GM21423 (cell line): ENCODE results near the gene KLHL29.

ENCODE experiments used
- ATAC-seq: cut with Tn5 transposase; IDR thresholded peaks from one replicate; pipeline ENCODE4 v1.9.1; 2021; ENCODE audit warnings: mild to moderate bottlenecking, moderate library complexity; ENCODE audit not compliant: unreplicated experiment

KLHL29 gene

GRCh38 chr2:23468474-23469141 lies 83.6 kb downstream of the KLHL29 start:
- no peak for ATAC-seq

GRCh38 chr2:23469142-23469540 lies 84.2 kb downstream of the KLHL29 start:
- ATAC-seq = no peak

GRCh38 chr2:23475036-23475435 lies 90.1 kb downstream of the KLHL29 start:
- ATAC-seq = no peak

GRCh38 chr2:23475473-23475872 lies 90.5 kb downstream of the KLHL29 start:
- no peak for ATAC-seq

- no peak for ATAC-seq
Observed at GRCh38 chr2:23476786-23477185, 91.8 kb downstream of the KLHL29 start.

- no peak for ATAC-seq
Observed at GRCh38 chr2:23477392-23477791, 92.4 kb downstream of the KLHL29 start.

GRCh38 chr2:23478087-23478932 lies 93.3 kb downstream of the KLHL29 start:
- no peak for ATAC-seq

- no peak for ATAC-seq
Observed at GRCh38 chr2:23478933-23479683, 94.1 kb downstream of the KLHL29 start.

- ATAC-seq = no peak
Observed at GRCh38 chr2:23480957-23481797, 96.2 kb downstream of the KLHL29 start.

- no peak for ATAC-seq
Observed at GRCh38 chr2:23482188-23482587, 97.2 kb downstream of the KLHL29 start.

- ATAC-seq = no peak
Observed at GRCh38 chr2:23482607-23483006, 97.6 kb downstream of the KLHL29 start.

GRCh38 chr2:23483791-23484190 lies 98.8 kb downstream of the KLHL29 start:
- no peak for ATAC-seq

- no peak for ATAC-seq
Observed at GRCh38 chr2:23484275-23484674, 99.3 kb downstream of the KLHL29 start.

- no peak for ATAC-seq
Observed at GRCh38 chr2:23484767-23485166, 99.8 kb downstream of the KLHL29 start.

GRCh38 chr2:23485261-23485660 lies 100.3 kb downstream of the KLHL29 start:
- no peak for ATAC-seq

- no peak for ATAC-seq
Observed at GRCh38 chr2:23485841-23486683, 101.1 kb downstream of the KLHL29 start.

- no peak for ATAC-seq
Observed at GRCh38 chr2:23486684-23487075, 101.7 kb downstream of the KLHL29 start.

- peak; percentile 46 for ATAC-seq
Observed at GRCh38 chr2:23487735-23488492, 102.9 kb downstream of the KLHL29 start.

GRCh38 chr2:23488584-23488983 lies 103.6 kb downstream of the KLHL29 start:
- no peak for ATAC-seq
